Measurements from ENCODE around the gene DNAJB4. TPM values are rescaled to one million over a fixed set of nuclear protein-coding genes. Genes with fewer than 3 reads are reported as not detected.
A peak's percentile ranks its signal among the peaks of the same experiment; 100 is the strongest.
"Not testable (repeated sequence)": the region's sequence is repeated elsewhere in the genome, so short reads cannot be mapped to it uniquely, and the experiment has no call there.

DNAJB4 gene
- total RNA-seq, 1 donor from 2014 or later = 29.0 TPM

- intact Hi-C loops (cut with DNase I) = no loop called here
- Histone ChIP-seq H3K4me3 (no peak overlapping the region), H3K9me3 (no peaks in the 10 kb centered on the region), H3K27ac (no peak overlapping the region), H3K36me3 (no peaks in the 10 kb centered on the region), H3K4me1 (no peaks in the 10 kb centered on the region), H3K27me3 (ENCODE audit: low read depth) (no peaks in the 10 kb centered on the region)
- no peak for TF ChIP-seq CTCF (IDR thresholded peaks at IDR 0.05)
- ATAC-seq = no peak
- DNase-seq = no peak
Measured at GRCh38 chr1:78054972-78055371, 50.2 kb downstream of the DNAJB4 start.

GRCh38 chr1:78055565-78056132 is 50.9 kb downstream of the DNAJB4 start:
- no peak for TF ChIP-seq CTCF (IDR thresholded peaks at IDR 0.05)
- H3K27me3 ChIP-seq (ENCODE audit: low read depth) = no peaks in the 10 kb centered on the region
- no peaks in the 10 kb centered on the region for H3K36me3 ChIP-seq
- no peaks in the 10 kb centered on the region for H3K9me3 ChIP-seq
- intact Hi-C loops (cut with DNase I) = no loop called here
- no peak overlapping the region for H3K27ac ChIP-seq
- DNase-seq (no peak), ATAC-seq (peak in 1 of 2 donors; percentile 41)
- no peaks in the 10 kb centered on the region for H3K4me1 ChIP-seq
- no peak overlapping the region for H3K4me3 ChIP-seq

- H3K27me3 ChIP-seq (ENCODE audit: low read depth) = no peaks in the 10 kb centered on the region
- H3K4me1 ChIP-seq = no peaks in the 10 kb centered on the region
- TF ChIP-seq CTCF (IDR thresholded peaks at IDR 0.05) = no peak
- H3K9me3 ChIP-seq = no peaks in the 10 kb centered on the region
- intact Hi-C loops (cut with DNase I) = no loop called here
- H3K4me3 ChIP-seq = no peak overlapping the region
- H3K36me3 ChIP-seq = no peaks in the 10 kb centered on the region
- DNase-seq = no peak
- no peak overlapping the region for H3K27ac ChIP-seq
- no peak for ATAC-seq
Measured at GRCh38 chr1:78058670-78059069, 53.9 kb downstream of the DNAJB4 start.

GRCh38 chr1:78060857-78061563 is 56.3 kb downstream of the DNAJB4 start:
- DNase-seq = no peak
- intact Hi-C loops (cut with DNase I) = no loop called here
- no peak overlapping the region for H3K4me3 ChIP-seq
- no peak for ATAC-seq
- no peaks in the 10 kb centered on the region for H3K4me1 ChIP-seq
- no peak overlapping the region for H3K27ac ChIP-seq
- H3K27me3 ChIP-seq (ENCODE audit: low read depth) = no peaks in the 10 kb centered on the region
- no peaks in the 10 kb centered on the region for H3K9me3 ChIP-seq
- no peaks in the 10 kb centered on the region for H3K36me3 ChIP-seq
- TF ChIP-seq CTCF (IDR thresholded peaks at IDR 0.05) = no peak

- Histone ChIP-seq H3K36me3 (no peaks in the 10 kb centered on the region), H3K27me3 (ENCODE audit: low read depth) (no peaks in the 10 kb centered on the region), H3K9me3 (no peaks in the 10 kb centered on the region), H3K27ac (no peak overlapping the region), H3K4me1 (no peaks in the 10 kb centered on the region), H3K4me3 (no peak overlapping the region)
- DNase-seq (no peak), ATAC-seq (peak; percentile 45 to 57)
- no peak for TF ChIP-seq CTCF (IDR thresholded peaks at IDR 0.05)
- intact Hi-C loops (cut with DNase I) = no loop called here
Measured at GRCh38 chr1:78061825-78062523, 57.2 kb downstream of the DNAJB4 start.

- ATAC-seq; H3K36me3 ChIP-seq; H3K4me3 ChIP-seq; H3K9me3 ChIP-seq; H3K27ac ChIP-seq; H3K27me3 ChIP-seq (ENCODE audit: low read depth); DNase-seq; H3K4me1 ChIP-seq; intact Hi-C loops (cut with DNase I): not testable (repeated sequence)
Measured at GRCh38 chr1:78064886-78065285, 60.1 kb downstream of the DNAJB4 start.

Data from lower lobe of right lung (tissue), 2 donors.